ENCODE data around the gene ZNF516. TPM values are rescaled to one million over a fixed set of nuclear protein-coding genes. Genes with fewer than 3 reads are reported as not detected.

Gene ZNF516
- total RNA-seq, 1 donor from 2014 or later: 28.0 TPM

DNA sequence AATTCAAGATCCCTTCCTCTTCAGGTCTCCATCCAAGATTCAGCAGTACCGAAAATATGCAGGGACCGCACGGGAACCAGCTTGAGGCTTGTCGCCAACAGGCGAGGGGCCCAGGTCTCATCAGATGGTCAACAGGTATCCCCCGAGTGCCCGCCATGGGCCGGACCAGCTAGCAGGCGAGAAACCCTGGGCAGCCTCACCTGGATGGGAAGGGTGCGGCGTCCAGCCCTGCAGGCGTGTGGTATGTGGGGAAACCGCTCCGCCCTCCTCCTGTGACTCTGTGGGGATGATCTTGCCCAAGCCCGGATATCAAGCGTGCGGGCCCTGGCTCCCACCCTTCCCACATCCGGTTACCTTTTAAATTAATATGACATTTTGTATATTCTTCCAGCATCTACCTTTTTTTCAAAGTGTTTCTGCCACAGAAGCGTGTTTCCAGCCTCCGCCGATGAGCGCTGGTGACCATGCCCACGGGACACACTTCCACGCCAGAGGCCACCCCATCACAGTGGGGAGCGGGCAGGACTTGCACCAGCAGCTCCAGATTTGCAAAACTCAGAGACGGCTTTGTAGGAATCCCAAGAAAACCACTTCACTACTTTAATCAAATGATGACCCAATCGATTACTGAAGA lies 33.2 kb downstream of the ZNF516 start:
- Histone ChIP-seq H3K27me3 (no peaks in the 10 kb centered on the region), H3K27ac (no peak overlapping the region), H3K9me3 (no peaks in the 10 kb centered on the region), H3K4me3 (no peak overlapping the region), H3K4me1 (peaks cover 5% of the 10 kb centered on the region), H3K36me3 (no peaks in the 10 kb centered on the region)
- ATAC-seq (no peak), DNase-seq (no peak)
- no peak for TF ChIP-seq CTCF (IDR thresholded peaks at IDR 0.05)
- intact Hi-C loops (cut with DNase I): no loop called here

DNA sequence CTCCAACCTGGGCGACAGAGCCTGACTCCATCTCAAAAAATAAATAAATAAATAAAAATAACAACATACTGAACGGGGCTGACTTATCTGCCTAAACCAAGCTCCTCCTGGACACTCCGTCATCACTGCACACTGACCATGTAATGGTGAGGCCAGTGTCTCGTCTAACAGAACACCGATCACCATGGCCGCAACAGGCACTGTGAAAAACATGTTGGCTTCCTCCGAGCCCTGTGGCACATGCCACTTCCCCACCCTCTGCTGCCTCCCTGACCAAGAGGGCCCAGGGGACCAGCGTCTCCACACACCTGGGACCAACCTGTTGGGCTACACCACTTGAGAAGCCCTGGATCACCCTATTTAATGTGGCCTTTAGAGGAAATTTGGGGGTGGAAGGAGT lies 33.9 kb downstream of the ZNF516 start:
- DNase-seq (no peak), ATAC-seq (no peak)
- Histone ChIP-seq H3K36me3 (no peaks in the 10 kb centered on the region), H3K4me1 (peaks cover 5% of the 10 kb centered on the region), H3K27me3 (no peaks in the 10 kb centered on the region), H3K27ac (no peak overlapping the region), H3K9me3 (no peaks in the 10 kb centered on the region), H3K4me3 (no peak overlapping the region)
- intact Hi-C loops (cut with DNase I): no loop called here
- no peak for TF ChIP-seq CTCF (IDR thresholded peaks at IDR 0.05)

GRCh38 chr18:76460482-76460881 lies 34.6 kb downstream of the ZNF516 start:
- TF ChIP-seq CTCF (IDR thresholded peaks at IDR 0.05): no peak
- no peak overlapping the region for H3K4me3 ChIP-seq
- ATAC-seq (no peak), DNase-seq (no peak)
- H3K9me3 ChIP-seq: no peaks in the 10 kb centered on the region
- H3K27me3 ChIP-seq: no peaks in the 10 kb centered on the region
- peak overlapping the region; percentile 25 for H3K27ac ChIP-seq
- peaks cover 5% of the 10 kb centered on the region for H3K4me1 ChIP-seq
- intact Hi-C loops (cut with DNase I): no loop called here
- no peaks in the 10 kb centered on the region for H3K36me3 ChIP-seq

GRCh38 chr18:76459687-76460350 lies 35.2 kb downstream of the ZNF516 start:
- TF ChIP-seq CTCF (IDR thresholded peaks at IDR 0.05): no peak
- Histone ChIP-seq H3K36me3 (no peaks in the 10 kb centered on the region), H3K4me1 (peaks cover 5% of the 10 kb centered on the region), H3K27ac (peak overlapping the region; percentile 25), H3K4me3 (no peak overlapping the region), H3K9me3 (no peaks in the 10 kb centered on the region), H3K27me3 (no peaks in the 10 kb centered on the region)
- ATAC-seq (peak; percentile 86), DNase-seq (peak; percentile 66)
- intact Hi-C loops (cut with DNase I): no loop called here

DNA sequence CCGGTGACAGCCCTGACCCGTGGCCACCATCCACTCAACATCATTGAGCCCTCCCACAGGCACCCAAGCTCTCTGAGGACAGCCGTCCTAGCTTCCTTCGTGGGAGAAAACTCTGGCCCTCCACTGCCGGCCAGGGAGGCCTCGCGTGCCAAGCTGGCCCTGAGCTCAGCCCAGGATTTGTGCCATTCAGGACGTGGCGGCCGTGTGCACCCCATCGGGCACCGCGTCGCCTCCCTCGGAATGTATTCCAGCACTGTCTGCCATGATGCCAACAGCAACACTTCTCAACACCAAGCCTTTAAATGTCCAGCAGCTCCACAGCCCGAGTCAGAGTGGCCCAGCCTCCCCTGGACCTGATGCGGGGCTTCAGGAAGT lies 35.7 kb downstream of the ZNF516 start:
- no peaks in the 10 kb centered on the region for H3K9me3 ChIP-seq
- H3K27ac ChIP-seq: peak overlapping the region; percentile 25
- ATAC-seq (no peak), DNase-seq (peak; percentile 43)
- no peaks in the 10 kb centered on the region for H3K27me3 ChIP-seq
- TF ChIP-seq CTCF (IDR thresholded peaks at IDR 0.05): no peak
- intact Hi-C loops (cut with DNase I): no loop called here
- H3K36me3 ChIP-seq: no peaks in the 10 kb centered on the region
- peaks cover 5% of the 10 kb centered on the region for H3K4me1 ChIP-seq
- no peak overlapping the region for H3K4me3 ChIP-seq

All from upper lobe of right lung (tissue), 1 donor.